GM19324 (cell line): ENCODE results near the gene NEMP1.
"Not testable (repeated sequence)": the region's sequence is repeated elsewhere in the genome, so short reads cannot be mapped to it uniquely, and the experiment has no call there.

ENCODE experiments used
- ATAC-seq: cut with Tn5 transposase; IDR thresholded peaks from one replicate; pipeline ENCODE4 v1.9.1; 2021; ENCODE audit warnings: mild to moderate bottlenecking, moderate library complexity; ENCODE audit not compliant: unreplicated experiment, low FRiP score

The NEMP1 gene

GRCh38 chr12:57037264-57037663 lies 41.3 kb downstream of the NEMP1 start:
- no peak for ATAC-seq

- no peak for ATAC-seq
These were observed 45.2 kb downstream of the NEMP1 start for GRCh38 chr12:57033431-57033830.

GRCh38 chr12:57031789-57032188 lies 46.8 kb downstream of the NEMP1 start:
- no peak for ATAC-seq

- no peak for ATAC-seq
These were observed 47.4 kb downstream of the NEMP1 start for GRCh38 chr12:57031138-57031725.

- ATAC-seq: no peak
These were observed 49.1 kb downstream of the NEMP1 start for GRCh38 chr12:57029457-57029856.

GRCh38 chr12:57027805-57028153 lies 50.8 kb downstream of the NEMP1 start:
- no peak for ATAC-seq

GRCh38 chr12:57027011-57027804 lies 51.4 kb downstream of the NEMP1 start:
- no peak for ATAC-seq

GRCh38 chr12:57025196-57025595 lies 53.4 kb downstream of the NEMP1 start:
- ATAC-seq: no peak

- ATAC-seq: not testable (repeated sequence)
These were observed 56.3 kb downstream of the NEMP1 start for GRCh38 chr12:57022324-57022723.

GRCh38 chr12:57019983-57020719 lies 58.4 kb downstream of the NEMP1 start:
- ATAC-seq: no peak

GRCh38 chr12:57018906-57019305 lies 59.7 kb downstream of the NEMP1 start:
- no peak for ATAC-seq

- not testable (repeated sequence) for ATAC-seq
These were observed 60.2 kb downstream of the NEMP1 start for GRCh38 chr12:57018353-57018752.

- no peak for ATAC-seq
These were observed 62.2 kb downstream of the NEMP1 start, which contains the start of gene TAC3 for GRCh38 chr12:57016348-57016747. TSS of gene TAC3 (minus strand) at chr12:57016529. CDS start at chr12:57015797, 732 bp downstream.

- peak; percentile 74 for ATAC-seq
These were observed 65.8 kb downstream of the NEMP1 start for GRCh38 chr12:57012600-57013465.

- ATAC-seq: no peak
These were observed 66.9 kb downstream of the NEMP1 start for GRCh38 chr12:57011438-57012424.

- no peak for ATAC-seq
These were observed 67.9 kb downstream of the NEMP1 start for GRCh38 chr12:57010627-57011247.

- ATAC-seq: no peak
These were observed 68.5 kb downstream of the NEMP1 start for GRCh38 chr12:57009949-57010626.

GRCh38 chr12:57008178-57008577 lies 70.4 kb downstream of the NEMP1 start:
- no peak for ATAC-seq
